HEK293 (cell line): ENCODE measurements around the gene RASAL2.

Experiments used
- CTCF ChIA-PET: fragments of 350-600 bp; formaldehyde crosslinking; extraction: SDS; loops from one replicate; lab custom pipeline; 2021; ENCODE audit warnings: antibody characterized with exemption; lab: Yijun Ruan, JAX
- POLR2A ChIA-PET: fragments of 300-600 bp; formaldehyde crosslinking; extraction: SDS; loops from one replicate; lab custom pipeline; 2020; ENCODE audit warnings: antibody characterized with exemption, inconsistent platforms; lab: Yijun Ruan, JAX
- H3K27ac ChIP-seq: fragments of 200-500 bp; sonication (Bioruptor generic); 2 replicates; pipeline ENCODE4 v1.5.1; 2014; ENCODE audit warnings: low read depth, low read length, control low read depth, inconsistent platforms; ENCODE audit errors: extremely low read depth
- H3K36me3 ChIP-seq, 2 experiments: fragments of 200-500 bp in 1 of 2; sonication (Bioruptor generic) in 1 of 2; 1 replicate in 1 of 2; 2 replicates in 1 of 2; pipeline ENCODE4 v1.5.1; 2014 to 2017; ENCODE audit warnings: inconsistent platforms in 2 of 2, low read length in 2 of 2; ENCODE audit not compliant: control insufficient read depth in 2 of 2, insufficient read depth in 1 of 2
- H3K4me1 ChIP-seq: fragments of 200-500 bp; sonication (Bioruptor generic); 2 replicates; pipeline ENCODE4 v1.5.1; 2014; ENCODE audit warnings: mild to moderate bottlenecking, low read length, inconsistent platforms; ENCODE audit not compliant: control insufficient read depth, insufficient read depth
- H3K4me3 ChIP-seq: 2 replicates; pipeline ENCODE4 v1.5.1; 2011; ENCODE audit warnings: low read depth, mild to moderate bottlenecking, control low read depth, low read length, moderate library complexity
- H3K9me3 ChIP-seq: fragments of 200-500 bp; sonication (Bioruptor generic); 2 replicates; pipeline ENCODE4 v1.5.1; 2014; ENCODE audit warnings: low read depth, low read length, inconsistent platforms; ENCODE audit not compliant: control insufficient read depth, insufficient read depth
- BCL11B ChIP-seq: fragments of 450-650 bp; formaldehyde crosslinking; IDR thresholded peaks from 2 replicates; pipeline ENCODE4 v1.5.1; 2016; ENCODE audit warnings: low read depth, missing biosample characterization, missing genetic modification characterization
- INSM2 ChIP-seq: fragments of 450-650 bp; formaldehyde crosslinking; IDR thresholded peaks from 2 replicates; pipeline ENCODE4 v1.5.1; 2016; ENCODE audit warnings: missing biosample characterization, missing genetic modification characterization
- OSR2 ChIP-seq: fragments of 450-650 bp; formaldehyde crosslinking; IDR thresholded peaks from 2 replicates; pipeline ENCODE4 v1.5.1; 2016; ENCODE audit warnings: missing biosample characterization, missing genetic modification characterization
- TRIM28 ChIP-seq: IDR thresholded peaks from 2 replicates; pipeline ENCODE4 v1.6.1; 2011; ENCODE audit warnings: low read length, control low read depth, borderline replicate concordance
- ZBTB11 ChIP-seq: fragments of 450-650 bp; formaldehyde crosslinking; conservative IDR thresholded peaks from 2 replicates; pipeline ENCODE4 v1.5.1; 2016; ENCODE audit warnings: low read depth, missing biosample characterization, missing genetic modification characterization
- ZNF114 ChIP-seq: fragments of 450-650 bp; formaldehyde crosslinking; IDR thresholded peaks from 2 replicates; pipeline ENCODE4 v1.5.0; 2017; ENCODE audit warnings: missing biosample characterization, missing genetic modification characterization
- ZNF155 ChIP-seq: fragments of 450-650 bp; formaldehyde crosslinking; IDR thresholded peaks from 2 replicates; pipeline ENCODE4 v1.5.1; 2016; ENCODE audit warnings: missing biosample characterization, missing genetic modification characterization
- ZNF16 ChIP-seq: fragments of 450-650 bp; formaldehyde crosslinking; IDR thresholded peaks from 2 replicates; pipeline ENCODE4 v1.5.1; 2016; ENCODE audit warnings: low read depth, missing biosample characterization, missing genetic modification characterization
- ZNF174 ChIP-seq: fragments of 450-650 bp; formaldehyde crosslinking; IDR thresholded peaks from 2 replicates; pipeline ENCODE4 v1.5.0; 2017; ENCODE audit warnings: missing biosample characterization, mild to moderate bottlenecking, missing genetic modification characterization
- ZNF248 ChIP-seq: fragments of 450-650 bp; formaldehyde crosslinking; IDR thresholded peaks from 2 replicates; pipeline ENCODE4 v1.5.1; 2017; ENCODE audit warnings: missing biosample characterization, missing genetic modification characterization
- ZNF366 ChIP-seq: fragments of 450-650 bp; formaldehyde crosslinking; conservative IDR thresholded peaks from 2 replicates; pipeline ENCODE4 v1.5.1; 2016; ENCODE audit warnings: missing biosample characterization, missing genetic modification characterization
- ZNF529 ChIP-seq: fragments of 450-650 bp; formaldehyde crosslinking; IDR thresholded peaks from 2 replicates; pipeline ENCODE4 v1.5.1; 2017; ENCODE audit warnings: missing genetic modification characterization, missing biosample characterization; ENCODE audit not compliant: insufficient replicate concordance
- ZNF571 ChIP-seq: fragments of 450-650 bp; formaldehyde crosslinking; IDR thresholded peaks from 2 replicates; pipeline ENCODE4 v1.5.0; 2017; ENCODE audit warnings: missing biosample characterization, missing genetic modification characterization
- ZNF621 ChIP-seq: fragments of 450-650 bp; formaldehyde crosslinking; IDR thresholded peaks from 2 replicates; pipeline ENCODE4 v1.5.1; 2017; ENCODE audit warnings: missing biosample characterization, missing genetic modification characterization
- ZNF626 ChIP-seq: fragments of 450-650 bp; sonication (Bioruptor Pico); formaldehyde crosslinking; IDR thresholded peaks from 2 replicates; pipeline ENCODE4 v1.5.1; 2018; ENCODE audit warnings: missing biosample characterization, missing genetic modification characterization, inconsistent platforms
- ZNF664 ChIP-seq: fragments of 450-650 bp; formaldehyde crosslinking; IDR thresholded peaks from 2 replicates; pipeline ENCODE4 v1.5.1; 2016; ENCODE audit warnings: missing biosample characterization, missing genetic modification characterization
- ZNF692 ChIP-seq: fragments of 450-650 bp; formaldehyde crosslinking; IDR thresholded peaks from 2 replicates; pipeline ENCODE4 v1.5.1; 2016; ENCODE audit warnings: missing biosample characterization, missing genetic modification characterization
- ZNF776 ChIP-seq: fragments of 450-650 bp; formaldehyde crosslinking; IDR thresholded peaks from 2 replicates; pipeline ENCODE4 v1.5.0; 2017; ENCODE audit warnings: missing biosample characterization, missing genetic modification characterization, borderline replicate concordance
- ZSCAN23 ChIP-seq: fragments of 450-650 bp; formaldehyde crosslinking; IDR thresholded peaks from 2 replicates; pipeline ENCODE4 v1.5.1; 2016; ENCODE audit warnings: missing biosample characterization, missing genetic modification characterization
- ZXDB ChIP-seq: fragments of 450-650 bp; formaldehyde crosslinking; IDR thresholded peaks from 2 replicates; pipeline ENCODE4 v1.5.1; 2016; ENCODE audit warnings: missing biosample characterization, missing genetic modification characterization
- TF ChIP-seq, protein P1 (sequence below): fragments of 450-650 bp; formaldehyde crosslinking; IDR thresholded peaks from 2 replicates; pipeline ENCODE4 v1.5.1; 2017; ENCODE audit warnings: missing biosample characterization, missing genetic modification characterization
- TF ChIP-seq, protein P2 (sequence below): fragments of 450-650 bp; formaldehyde crosslinking; IDR thresholded peaks from 2 replicates; pipeline ENCODE4 v1.5.1; 2016; ENCODE audit warnings: missing biosample characterization, missing genetic modification characterization, low read depth

RASAL2 gene

GRCh38 chr1:178399177-178399728 lies 305.3 kb downstream of the RASAL2 start (continued):
- TF ChIP-seq ZNF571 (tag by site-specific recombination) = no peak
- no peak for TF ChIP-seq ZNF529 (tag by site-specific recombination)
- TF ChIP-seq ZXDB (tag by site-specific recombination) = no peak
- no peak for TF ChIP-seq TRIM28
- no peak for TF ChIP-seq ZNF174 (tag by site-specific recombination)
- no peak for TF ChIP-seq ZNF155
- no peak for TF ChIP-seq ZNF776 (tag by site-specific recombination)
- TF ChIP-seq, protein P1, sequence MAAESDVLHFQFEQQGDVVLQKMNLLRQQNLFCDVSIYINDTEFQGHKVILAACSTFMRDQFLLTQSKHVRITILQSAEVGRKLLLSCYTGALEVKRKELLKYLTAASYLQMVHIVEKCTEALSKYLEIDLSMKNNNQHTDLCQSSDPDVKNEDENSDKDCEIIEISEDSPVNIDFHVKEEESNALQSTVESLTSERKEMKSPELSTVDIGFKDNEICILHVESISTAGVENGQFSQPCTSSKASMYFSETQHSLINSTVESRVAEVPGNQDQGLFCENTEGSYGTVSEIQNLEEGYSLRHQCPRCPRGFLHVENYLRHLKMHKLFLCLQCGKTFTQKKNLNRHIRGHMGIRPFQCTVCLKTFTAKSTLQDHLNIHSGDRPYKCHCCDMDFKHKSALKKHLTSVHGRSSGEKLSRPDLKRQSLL (tag by site-specific recombination) = no peak
- no peak for TF ChIP-seq ZNF366 (tag by site-specific recombination)
- TF ChIP-seq ZNF664 (tag by site-specific recombination) = no peak
- no peak for TF ChIP-seq INSM2 (tag by site-specific recombination)
- TF ChIP-seq ZNF626 (tag by site-specific recombination) = no peak

GRCh38 chr1:178405137-178405536 lies 311.2 kb downstream of the RASAL2 start:
- POLR2A ChIA-PET = no interaction called here
- H3K4me1 ChIP-seq = no peaks in the 10 kb centered on the region
- no peaks in the 10 kb centered on the region for H3K9me3 ChIP-seq
- TF ChIP-seq ZNF16 (tag by site-specific recombination) = no peak
- no peak for TF ChIP-seq ZNF692 (tag by site-specific recombination)
- TF ChIP-seq ZBTB11 (tag by site-specific recombination) = no peak
- no peak for TF ChIP-seq ZNF248 (tag by site-specific recombination)
- TF ChIP-seq OSR2 (tag by site-specific recombination) = no peak
- TF ChIP-seq, protein P2, sequence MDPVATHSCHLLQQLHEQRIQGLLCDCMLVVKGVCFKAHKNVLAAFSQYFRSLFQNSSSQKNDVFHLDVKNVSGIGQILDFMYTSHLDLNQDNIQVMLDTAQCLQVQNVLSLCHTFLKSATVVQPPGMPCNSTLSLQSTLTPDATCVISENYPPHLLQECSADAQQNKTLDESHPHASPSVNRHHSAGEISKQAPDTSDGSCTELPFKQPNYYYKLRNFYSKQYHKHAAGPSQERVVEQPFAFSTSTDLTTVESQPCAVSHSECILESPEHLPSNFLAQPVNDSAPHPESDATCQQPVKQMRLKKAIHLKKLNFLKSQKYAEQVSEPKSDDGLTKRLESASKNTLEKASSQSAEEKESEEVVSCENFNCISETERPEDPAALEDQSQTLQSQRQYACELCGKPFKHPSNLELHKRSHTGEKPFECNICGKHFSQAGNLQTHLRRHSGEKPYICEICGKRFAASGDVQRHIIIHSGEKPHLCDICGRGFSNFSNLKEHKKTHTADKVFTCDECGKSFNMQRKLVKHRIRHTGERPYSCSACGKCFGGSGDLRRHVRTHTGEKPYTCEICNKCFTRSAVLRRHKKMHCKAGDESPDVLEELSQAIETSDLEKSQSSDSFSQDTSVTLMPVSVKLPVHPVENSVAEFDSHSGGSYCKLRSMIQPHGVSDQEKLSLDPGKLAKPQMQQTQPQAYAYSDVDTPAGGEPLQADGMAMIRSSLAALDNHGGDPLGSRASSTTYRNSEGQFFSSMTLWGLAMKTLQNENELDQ (tag by site-specific recombination) = no peak
- TF ChIP-seq BCL11B = no peak
- TF ChIP-seq ZNF114 = no peak
- TF ChIP-seq ZSCAN23 (tag by site-specific recombination) = no peak
- no peak for TF ChIP-seq ZNF621 (tag by site-specific recombination)
- TF ChIP-seq, all 188 proteins: peak for 0
- no peak overlapping the region for H3K27ac ChIP-seq
- no peak overlapping the region for H3K4me3 ChIP-seq
- CTCF ChIA-PET = interaction anchor here (1.2 kb wide), 1 partner anchor 97 kb away, joined by 3 read pairs; no protein-coding TSS in a partner anchor
- no peaks in the 10 kb centered on the region for H3K36me3 ChIP-seq
